Retinal pigment epithelial cell (primary cell): ENCODE results near the gene SOS1.

Source experiments
- DNase-seq: peaks from one replicate; pipeline ENCODE4 v3.0.0-alpha.2; 2010; ENCODE audit warnings: low read depth
- H3K4me3 ChIP-seq: 2 replicates; pipeline ENCODE4 v1.5.1; 2011; ENCODE audit warnings: mild to moderate bottlenecking, low read length, control low read depth, moderate library complexity
- TF ChIP-seq, protein P1 (sequence below): conservative IDR thresholded peaks from 2 replicates; pipeline ENCODE4 v1.5.1; 2011; ENCODE audit warnings: low read depth, low read length, control low read depth, inconsistent platforms

Gene SOS1

DNA sequence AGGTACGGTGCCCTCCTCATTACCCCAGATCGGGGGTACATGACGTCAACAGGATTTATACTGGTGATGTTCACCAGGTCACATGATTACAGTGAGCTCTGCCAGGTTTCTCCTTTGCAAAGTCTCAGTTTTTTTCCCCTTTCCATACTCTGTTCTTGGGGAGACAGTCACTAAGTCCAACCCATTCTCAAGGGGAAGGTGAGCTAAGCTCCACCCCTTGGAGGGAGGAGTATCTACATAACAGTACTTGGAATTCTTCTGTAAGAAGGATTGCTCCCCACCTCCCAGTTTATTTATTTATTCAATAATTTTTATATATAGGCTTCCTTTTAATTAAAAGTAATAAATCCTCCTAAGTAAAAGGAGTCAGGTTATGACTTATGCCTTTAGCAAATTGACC, 34.1 kb upstream of the SOS1 start:
- H3K4me3 ChIP-seq, result no peak overlapping the region
- TF ChIP-seq, protein P1, sequence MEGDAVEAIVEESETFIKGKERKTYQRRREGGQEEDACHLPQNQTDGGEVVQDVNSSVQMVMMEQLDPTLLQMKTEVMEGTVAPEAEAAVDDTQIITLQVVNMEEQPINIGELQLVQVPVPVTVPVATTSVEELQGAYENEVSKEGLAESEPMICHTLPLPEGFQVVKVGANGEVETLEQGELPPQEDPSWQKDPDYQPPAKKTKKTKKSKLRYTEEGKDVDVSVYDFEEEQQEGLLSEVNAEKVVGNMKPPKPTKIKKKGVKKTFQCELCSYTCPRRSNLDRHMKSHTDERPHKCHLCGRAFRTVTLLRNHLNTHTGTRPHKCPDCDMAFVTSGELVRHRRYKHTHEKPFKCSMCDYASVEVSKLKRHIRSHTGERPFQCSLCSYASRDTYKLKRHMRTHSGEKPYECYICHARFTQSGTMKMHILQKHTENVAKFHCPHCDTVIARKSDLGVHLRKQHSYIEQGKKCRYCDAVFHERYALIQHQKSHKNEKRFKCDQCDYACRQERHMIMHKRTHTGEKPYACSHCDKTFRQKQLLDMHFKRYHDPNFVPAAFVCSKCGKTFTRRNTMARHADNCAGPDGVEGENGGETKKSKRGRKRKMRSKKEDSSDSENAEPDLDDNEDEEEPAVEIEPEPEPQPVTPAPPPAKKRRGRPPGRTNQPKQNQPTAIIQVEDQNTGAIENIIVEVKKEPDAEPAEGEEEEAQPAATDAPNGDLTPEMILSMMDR, result no peak
- DNase-seq, result no peak

DNA sequence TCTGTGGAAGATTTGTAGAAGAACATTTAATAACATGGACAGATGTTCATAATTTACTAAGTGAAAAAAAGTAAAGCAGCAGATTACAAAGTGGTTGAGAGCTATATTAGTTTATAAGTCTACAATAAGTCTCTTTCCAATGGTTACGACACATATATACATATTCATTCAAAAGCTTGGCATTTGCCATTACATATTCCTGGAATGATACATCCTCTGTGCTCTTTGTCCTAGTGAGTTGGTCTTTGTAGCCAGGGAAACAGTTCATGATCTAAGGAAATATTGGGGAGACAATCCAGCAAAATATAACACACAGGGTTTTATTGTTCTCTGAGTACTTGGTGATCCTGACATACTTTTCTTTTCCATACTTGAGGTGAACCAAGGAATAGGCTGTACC, 32.5 kb upstream of the SOS1 start:
- no peak for DNase-seq
- H3K4me3 ChIP-seq, result no peak overlapping the region
- TF ChIP-seq, protein P1, result no peak

DNA sequence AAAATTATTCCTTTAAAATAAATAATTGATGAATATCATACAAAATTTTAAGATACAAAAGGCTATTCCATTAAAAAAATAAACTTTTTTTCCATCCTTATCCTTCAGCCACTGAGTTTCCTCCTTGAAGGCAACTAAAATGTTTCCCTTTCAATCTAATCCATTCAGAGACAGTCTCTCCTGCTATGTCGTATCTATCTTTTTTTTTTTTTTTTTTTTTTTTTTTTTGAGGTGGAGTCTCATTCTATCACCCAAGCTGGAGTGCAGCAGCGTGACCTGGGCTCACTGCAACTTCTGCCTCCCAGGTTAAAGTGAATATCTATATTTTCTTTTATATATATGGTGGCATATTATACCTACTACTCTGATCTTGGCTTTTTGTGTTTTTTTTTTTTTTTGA, 31.7 kb upstream of the SOS1 start:
- TF ChIP-seq, protein P1, result no peak
- no peak for DNase-seq

DNA sequence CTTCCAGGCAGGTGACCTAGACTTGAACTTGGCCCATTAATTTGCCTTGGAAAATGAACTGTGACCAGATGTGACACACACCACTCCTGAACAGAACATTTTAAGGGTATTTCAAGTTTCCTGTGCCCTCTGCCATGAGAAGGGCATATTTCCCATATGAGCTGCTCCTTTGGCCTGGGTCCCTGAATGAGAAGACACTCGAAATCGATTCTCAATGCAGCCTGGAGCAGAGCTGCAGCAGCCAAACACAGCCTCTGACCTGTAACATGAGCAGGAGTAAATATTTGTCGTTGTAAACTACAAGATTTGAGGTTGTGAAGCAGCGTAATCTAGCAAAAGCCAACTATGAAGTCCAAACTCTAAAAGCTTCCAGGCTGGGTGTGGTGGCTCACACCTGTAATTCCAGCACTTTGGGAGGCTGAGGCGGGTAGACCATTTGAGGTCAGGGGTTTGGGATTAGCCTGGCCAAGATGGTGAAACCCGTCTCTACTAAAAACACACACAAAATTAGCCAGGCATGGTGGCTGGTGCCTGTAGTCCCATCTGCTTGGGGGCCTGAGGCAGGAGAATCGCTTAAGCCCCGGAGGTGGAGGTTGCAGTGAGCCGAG, 30.1 kb upstream of the SOS1 start:
- TF ChIP-seq, protein P1, result no peak
- DNase-seq, result no peak
- H3K4me3 ChIP-seq, result no peak overlapping the region

More for the DNA sequence above, 31.7 kb upstream of the SOS1 start:
- H3K4me3 ChIP-seq, result no peak overlapping the region

DNA sequence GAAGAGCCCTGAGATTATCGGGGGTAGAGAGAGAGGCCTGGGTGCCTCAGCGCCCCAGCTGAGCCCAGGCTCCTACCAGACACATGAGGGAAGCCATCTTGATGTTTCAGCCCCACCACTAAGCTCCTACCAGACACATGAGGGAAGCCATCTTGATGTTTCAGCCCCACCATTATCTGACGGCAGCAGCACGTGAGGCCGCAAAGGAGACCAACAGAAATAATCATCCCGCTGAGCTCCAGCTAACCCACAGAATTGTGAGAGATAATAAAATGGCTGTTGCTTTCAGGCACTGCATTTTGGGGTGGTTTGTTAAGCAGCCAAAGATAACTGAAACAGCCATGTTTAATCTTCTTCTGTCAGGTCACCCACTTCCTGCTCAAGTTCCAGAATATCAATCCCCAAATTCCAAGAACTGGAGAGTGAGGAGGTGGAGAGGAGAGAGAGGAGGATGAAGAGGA, 29.3 kb upstream of the SOS1 start:
- no peak for DNase-seq
- H3K4me3 ChIP-seq, result no peak overlapping the region
- TF ChIP-seq, protein P1, result no peak

DNA sequence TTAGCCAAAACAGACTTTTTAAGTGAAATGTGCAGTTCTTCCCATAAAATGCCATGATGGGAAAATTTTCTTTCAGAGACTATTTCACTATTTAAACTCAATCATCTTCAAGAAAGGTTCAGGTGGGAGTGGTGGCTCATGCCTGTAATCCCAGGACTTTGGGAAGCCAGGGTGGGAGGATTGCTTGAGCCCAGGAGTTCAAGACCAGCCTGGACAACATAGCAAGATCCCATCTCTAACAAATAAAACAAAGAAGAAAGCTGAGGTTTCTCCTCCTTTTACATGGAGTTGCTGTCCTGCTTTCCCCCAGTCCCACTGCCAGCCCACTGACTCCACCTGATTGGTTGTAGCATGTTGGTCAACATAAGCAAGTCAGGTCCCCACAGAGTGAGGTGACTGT, 25.8 kb upstream of the SOS1 start:
- DNase-seq, result no peak
- no peak overlapping the region for H3K4me3 ChIP-seq
- TF ChIP-seq, protein P1, result no peak

DNA sequence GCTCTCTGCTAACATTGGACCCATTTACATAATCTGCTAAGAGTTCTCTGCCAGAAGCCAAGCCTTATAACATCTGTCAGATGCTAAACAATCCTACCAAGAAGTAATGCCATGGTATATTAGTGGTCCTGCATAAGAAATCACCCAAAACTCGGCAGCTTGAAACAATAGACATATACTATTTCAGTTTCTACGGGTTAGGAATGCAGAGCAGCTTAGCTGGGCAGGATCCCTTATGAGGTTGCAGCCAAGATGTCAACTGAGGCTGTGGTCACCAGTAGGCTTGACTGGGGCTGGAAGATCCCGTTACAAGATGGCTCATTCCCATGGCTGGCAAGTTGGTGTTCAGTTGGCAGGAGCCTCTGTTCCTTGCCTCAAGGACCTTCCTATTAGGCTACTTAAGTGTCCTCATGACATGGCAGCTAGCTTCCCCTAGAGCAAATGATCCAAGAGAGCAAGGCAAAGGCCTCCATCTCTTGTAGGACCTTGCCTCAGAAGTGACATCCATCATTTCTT, 25.1 kb upstream of the SOS1 start:
- no peak overlapping the region for H3K4me3 ChIP-seq
- TF ChIP-seq, protein P1, result no peak
- no peak for DNase-seq
